Left renal cortex interstitium (tissue), 4 donors: Measurements from ENCODE around the gene MYCBP2. TPM values are rescaled to one million over a fixed set of nuclear protein-coding genes. Genes with fewer than 3 reads are reported as not detected.
"Not testable (repeated sequence)": the region's sequence is repeated elsewhere in the genome, so short reads cannot be mapped to it uniquely, and the experiment has no call there.

Experiments used
- DNase-seq, 4 donors: peaks; one replicate each; pipeline ENCODE4 v3.0.0-alpha.2; 2013; ENCODE audit warnings: low read depth in 4 of 4, low spot score in 2 of 4, missing footprints in 1 of 4
- polyA plus RNA-seq, 4 donors: library from polyadenylated mRNA; unstranded; fragments of 120-200 nt; gene quantifications; one replicate each; pipeline ENCODE4 v1.2.1, GENCODE V29; 2013; ENCODE audit not compliant: insufficient read length in 4 of 4

MYCBP2 gene
- polyA plus RNA-seq, 4 donors, result 51.8 to 69.2 (median 66.6) TPM

DNA sequence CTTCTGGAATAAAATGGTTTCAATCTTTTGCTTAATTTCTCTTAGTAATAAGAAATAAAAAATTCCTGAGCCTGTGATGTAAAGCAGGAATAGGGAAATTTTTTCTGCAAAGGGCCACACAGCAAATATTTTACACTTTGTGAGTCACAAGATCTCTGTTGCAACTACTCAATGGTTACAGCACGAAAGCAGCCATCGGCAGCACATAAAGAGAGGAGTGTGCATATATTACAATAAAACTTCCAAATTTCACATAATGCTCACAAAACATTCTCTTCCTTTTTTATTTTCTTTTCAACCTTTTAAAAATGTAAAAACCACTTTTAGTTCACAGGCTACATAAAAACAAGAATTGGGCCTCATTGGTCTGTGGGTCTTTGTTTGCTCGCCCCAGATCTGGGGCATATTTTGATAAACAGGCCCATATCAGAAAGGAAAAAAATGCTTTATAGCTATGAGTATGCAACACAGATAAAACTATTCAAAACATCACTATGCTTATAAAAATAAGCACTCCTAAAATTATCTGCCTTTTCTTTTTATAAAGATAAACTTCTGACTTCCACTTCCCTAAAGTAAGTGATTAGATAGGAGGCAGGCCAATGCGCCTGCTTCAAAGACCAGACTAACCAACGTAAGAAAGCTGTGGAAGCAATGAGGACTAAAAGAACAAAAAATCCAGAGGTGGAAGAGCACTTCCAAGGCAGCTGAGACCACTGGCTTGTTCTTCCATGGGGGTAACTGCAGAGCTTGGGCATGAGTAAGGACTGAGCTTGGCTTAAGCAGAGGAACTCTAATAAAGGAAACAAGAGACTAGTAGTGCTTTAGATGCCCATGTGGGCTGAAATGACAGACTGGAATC, 26.5 kb downstream of the MYCBP2 start:
- no peak for DNase-seq

DNA sequence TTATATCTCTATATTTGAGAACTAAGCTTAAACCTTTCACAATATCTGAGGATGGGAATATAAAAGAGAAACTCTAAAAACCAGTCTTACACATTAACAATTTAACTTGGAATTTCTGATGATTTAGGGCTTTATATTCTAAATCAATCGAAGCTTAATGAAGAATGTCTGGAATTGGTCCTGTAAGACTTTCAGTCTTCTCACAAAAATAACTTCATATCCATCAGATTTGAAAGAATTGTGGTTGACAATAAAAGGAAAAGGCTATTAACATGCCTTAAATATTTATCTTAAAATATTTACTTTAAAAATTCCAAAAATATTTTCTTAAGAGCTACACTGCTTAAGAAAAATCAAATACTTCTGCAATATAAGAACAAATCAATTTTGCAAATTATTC, 27.3 kb downstream of the MYCBP2 start:
- no peak for DNase-seq

DNA sequence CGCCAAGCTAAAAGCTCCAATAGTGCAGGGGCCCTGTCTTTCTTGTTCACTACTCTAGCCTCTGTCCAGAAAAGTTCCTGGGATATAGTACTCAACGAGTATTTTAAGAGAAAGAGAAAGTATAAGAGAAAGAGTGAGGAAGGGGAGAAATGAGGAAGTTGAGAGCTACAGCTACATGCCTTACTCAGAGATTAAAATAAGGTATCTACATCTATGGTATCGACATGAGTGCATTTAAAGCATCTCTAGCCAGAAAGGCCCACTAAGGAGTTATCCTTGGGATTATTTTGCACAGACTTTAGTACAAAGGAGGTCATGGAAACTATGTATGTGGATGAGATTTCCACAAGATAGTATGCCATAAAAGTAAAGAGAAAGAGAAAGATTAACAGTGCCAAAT, 28.5 kb downstream of the MYCBP2 start:
- DNase-seq, result no peak

DNA sequence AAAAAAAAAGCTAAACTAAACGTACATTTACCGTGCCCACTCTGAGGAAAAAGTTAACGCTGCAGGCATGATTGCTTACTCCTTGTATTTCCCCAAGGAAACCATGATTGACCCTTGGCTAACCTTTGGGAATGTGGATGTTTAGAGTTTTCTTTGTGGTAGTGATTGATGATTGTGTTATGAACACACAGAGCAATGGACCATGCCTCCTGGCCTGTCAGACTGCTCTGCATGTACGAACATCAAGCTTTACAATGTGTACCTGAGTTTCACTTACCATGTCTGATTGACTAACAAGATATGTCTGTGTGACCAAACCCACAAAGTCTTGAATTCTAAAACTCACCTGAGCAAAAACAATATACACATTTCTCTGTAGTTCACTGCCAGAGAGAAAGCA, 35.1 kb downstream of the MYCBP2 start:
- no peak for DNase-seq

DNA sequence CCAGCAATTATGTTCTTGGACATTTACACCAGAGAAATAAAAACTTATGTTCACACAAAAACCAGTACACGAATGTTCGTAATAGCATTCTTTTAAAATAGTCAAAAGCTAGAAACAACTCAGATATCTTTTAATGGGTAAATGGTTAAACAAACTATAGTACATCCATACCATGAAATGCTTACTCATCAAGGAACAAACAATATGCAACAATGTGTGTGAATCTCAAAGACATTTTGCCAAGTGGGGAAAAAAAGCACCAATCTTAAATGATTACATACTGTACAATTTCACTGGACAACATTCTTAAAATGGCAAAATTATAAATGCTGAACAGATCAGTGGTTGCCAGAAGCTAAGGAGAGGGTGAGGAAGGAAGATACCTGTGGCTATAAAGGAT, 36.6 kb downstream of the MYCBP2 start:
- no peak for DNase-seq

GRCh38 chr13:77289851-77290250, 37.0 kb downstream of the MYCBP2 start:
- DNase-seq, result no peak

GRCh38 chr13:77285632-77286031, 41.3 kb downstream of the MYCBP2 start:
- DNase-seq, result not testable (repeated sequence)

- DNase-seq, result no peak
Measured at GRCh38 chr13:77285098-77285497, 41.8 kb downstream of the MYCBP2 start.

GRCh38 chr13:77274126-77274525, 52.8 kb downstream of the MYCBP2 start:
- no peak for DNase-seq

- DNase-seq, result no peak
Measured at GRCh38 chr13:77269141-77269540, 57.8 kb downstream of the MYCBP2 start.

- no peak for DNase-seq
Measured at GRCh38 chr13:77267362-77267761, 59.5 kb downstream of the MYCBP2 start.

- no peak for DNase-seq
Measured at GRCh38 chr13:77265336-77265735, 61.6 kb downstream of the MYCBP2 start.

DNA sequence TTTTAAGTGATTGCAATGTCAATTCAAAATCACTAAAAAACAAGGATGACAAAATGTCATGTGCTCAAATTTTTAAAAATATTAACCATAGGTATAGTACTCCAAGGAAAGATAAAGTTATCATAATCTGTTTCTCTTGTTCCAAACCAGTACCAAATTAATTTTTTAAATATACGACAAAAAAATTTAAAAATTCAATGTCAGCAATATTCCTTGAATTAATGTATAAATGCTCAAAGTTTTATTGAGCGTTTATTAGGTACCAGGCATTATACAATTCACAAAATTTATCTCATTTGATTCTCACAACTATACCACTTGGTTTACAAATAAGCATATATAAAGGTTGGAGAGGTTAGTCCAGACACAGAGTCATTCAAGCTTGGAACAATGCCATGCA, 64.7 kb downstream of the MYCBP2 start:
- no peak for DNase-seq

GRCh38 chr13:77250975-77251374, 75.9 kb downstream of the MYCBP2 start:
- no peak for DNase-seq

DNA sequence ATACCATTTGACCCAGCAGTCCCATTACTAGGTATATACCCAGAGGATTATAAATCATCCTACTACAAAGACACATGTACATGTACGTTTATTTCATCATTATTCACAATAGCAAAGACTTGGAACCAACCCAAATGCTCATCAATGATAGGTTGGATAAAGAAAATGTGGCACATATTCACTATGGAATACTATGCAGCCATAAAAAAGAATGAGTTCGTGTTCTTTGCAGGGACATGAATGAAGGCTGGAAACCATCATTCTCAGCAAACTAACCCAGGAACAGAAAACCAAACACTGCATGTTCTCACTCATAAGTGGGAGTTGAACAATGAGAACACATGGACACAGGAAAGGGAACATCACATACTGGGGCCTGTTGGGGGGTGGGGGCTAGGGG, 81.7 kb downstream of the MYCBP2 start:
- not testable (repeated sequence) for DNase-seq

GRCh38 chr13:77239312-77239711, 87.6 kb downstream of the MYCBP2 start:
- no peak for DNase-seq

DNA sequence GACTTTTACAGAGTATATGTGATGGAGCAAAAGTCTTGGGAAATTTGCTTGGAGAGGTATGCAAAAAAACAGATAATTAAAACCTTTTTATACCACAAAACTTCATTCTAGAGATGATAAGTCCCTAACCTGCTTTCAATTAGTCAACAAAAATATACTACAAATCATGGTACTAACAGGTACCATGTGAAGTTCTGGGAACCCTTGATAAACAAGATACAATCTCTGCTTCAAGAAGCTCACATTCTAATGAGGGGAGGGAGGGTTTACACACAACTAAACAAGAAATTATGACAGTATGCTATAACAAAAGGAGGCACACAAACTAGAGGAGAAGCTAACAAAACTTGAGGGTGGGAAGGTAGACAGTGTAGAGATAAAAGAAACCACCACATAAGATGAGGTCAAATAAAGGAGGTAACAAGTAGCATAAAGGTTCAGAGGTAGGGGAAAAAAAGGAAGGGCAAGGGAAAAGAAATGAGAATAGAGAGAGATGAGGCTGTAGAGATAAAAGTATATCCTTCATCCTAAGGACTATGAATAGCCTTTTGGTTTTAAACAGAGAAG, 91.4 kb downstream of the MYCBP2 start:
- no peak for DNase-seq

- no peak for DNase-seq
Measured at GRCh38 chr13:77233159-77233558, 93.7 kb downstream of the MYCBP2 start.

DNA sequence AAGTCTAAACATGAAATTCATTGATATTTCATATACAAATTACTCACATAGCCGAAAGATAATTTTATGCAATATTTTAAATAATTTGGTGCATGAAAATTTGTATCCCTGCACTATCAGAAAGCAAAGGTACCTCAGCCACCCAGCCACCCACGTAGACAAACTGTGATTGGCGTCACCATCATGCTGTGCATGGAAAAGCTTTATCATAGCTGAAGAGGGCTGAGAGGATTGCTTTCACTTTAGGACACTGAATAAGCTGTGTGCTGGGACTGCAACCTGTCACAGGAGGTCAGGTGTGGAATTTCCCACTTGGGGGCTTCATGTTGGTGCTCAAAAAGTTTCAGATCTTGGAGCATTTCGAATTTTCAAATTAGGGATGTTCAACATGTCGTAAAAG, 96.3 kb downstream of the MYCBP2 start:
- no peak for DNase-seq

GRCh38 chr13:77225946-77226345, 100.9 kb downstream of the MYCBP2 start:
- DNase-seq, result no peak

GRCh38 chr13:77222909-77223308, 104.0 kb downstream of the MYCBP2 start:
- DNase-seq, result no peak

- no peak for DNase-seq
Measured at GRCh38 chr13:77222000-77222690, 104.7 kb downstream of the MYCBP2 start.
